Neural crest cell (in vitro differentiated cells): ENCODE measurements around the gene SF3B4. TPM values are rescaled to one million over a fixed set of nuclear protein-coding genes. Genes with fewer than 3 reads are reported as not detected.
A peak's percentile ranks its signal among the peaks of the same experiment; 100 is the strongest.

ENCODE experiments used
- DNase-seq: peaks from one replicate; pipeline ENCODE4 v3.0.0; 2021; ENCODE audit warnings: low read depth, mixed read lengths, low spot score
- H3K27ac Mint-ChIP-seq: one replicate; pipeline ENCODE4 v1.8.0; 2021; ENCODE audit warnings: mild to moderate bottlenecking, mixed read lengths; ENCODE audit not compliant: unreplicated experiment
- H3K27me3 Mint-ChIP-seq: 2 replicates; pipeline ENCODE4 v1.8.0; 2021; ENCODE audit warnings: low read depth, mild to moderate bottlenecking, mixed read lengths
- H3K36me3 Mint-ChIP-seq: 2 replicates; pipeline ENCODE4 v1.8.0; 2021; ENCODE audit warnings: low read depth, mild to moderate bottlenecking, mixed read lengths
- H3K4me1 Mint-ChIP-seq: 2 replicates; pipeline ENCODE4 v1.8.0; 2021; ENCODE audit warnings: mixed read lengths
- H3K4me3 Mint-ChIP-seq: one replicate; pipeline ENCODE4 v1.8.0; 2021; ENCODE audit warnings: mild to moderate bottlenecking, mixed read lengths
- H3K9me3 Mint-ChIP-seq: 2 replicates; pipeline ENCODE4 v1.8.0; 2021; ENCODE audit warnings: mixed read lengths
- CTCF ChIP-seq: fragments of 200-600 bp; sonication (generic); conservative IDR thresholded peaks from 2 replicates; pipeline ENCODE4 v1.5.0; 2021; ENCODE audit warnings: antibody characterized with exemption, mild to moderate bottlenecking
- total RNA-seq: library from RNA; stranded (reverse); gene quantifications from 2 replicates; pipeline ENCODE4 v1.2.1, GENCODE V29; 2021

The SF3B4 gene
- total RNA-seq, 1 donor from 2014 or later = 90.9 TPM

- no peak for DNase-seq
- no peak overlapping the region for H3K27ac Mint-ChIP-seq
- H3K36me3 Mint-ChIP-seq = no peaks in the 10 kb centered on the region
- no peaks in the 10 kb centered on the region for H3K4me1 Mint-ChIP-seq
- TF ChIP-seq CTCF = no peak
- no peaks in the 10 kb centered on the region for H3K9me3 Mint-ChIP-seq
- no peaks in the 10 kb centered on the region for H3K27me3 Mint-ChIP-seq
- no peak overlapping the region for H3K4me3 Mint-ChIP-seq
These were observed 43.9 kb downstream of the SF3B4 start for GRCh38 chr1:149883598-149884247.

- no peaks in the 10 kb centered on the region for H3K36me3 Mint-ChIP-seq
- H3K27ac Mint-ChIP-seq = no peak overlapping the region
- H3K4me1 Mint-ChIP-seq = no peaks in the 10 kb centered on the region
- H3K4me3 Mint-ChIP-seq = peak overlapping the region; percentile 41
- TF ChIP-seq CTCF = no peak
- H3K9me3 Mint-ChIP-seq = no peaks in the 10 kb centered on the region
- H3K27me3 Mint-ChIP-seq = no peaks in the 10 kb centered on the region
- DNase-seq = no peak
These were observed 45.7 kb downstream of the SF3B4 start for GRCh38 chr1:149881876-149882275.

- Mint-ChIP-seq H3K36me3 (no peaks in the 10 kb centered on the region), H3K4me3 (no peak overlapping the region), H3K9me3 (no peaks in the 10 kb centered on the region), H3K27ac (no peak overlapping the region), H3K4me1 (no peaks in the 10 kb centered on the region), H3K27me3 (no peaks in the 10 kb centered on the region)
- DNase-seq = no peak
- TF ChIP-seq CTCF = no peak
These were observed 48.0 kb downstream of the SF3B4 start for GRCh38 chr1:149879556-149879955.

- Mint-ChIP-seq H3K4me3 (no peak overlapping the region), H3K27ac (no peak overlapping the region), H3K4me1 (no peaks in the 10 kb centered on the region), H3K9me3 (no peaks in the 10 kb centered on the region), H3K36me3 (no peaks in the 10 kb centered on the region), H3K27me3 (no peaks in the 10 kb centered on the region)
- no peak for DNase-seq
- TF ChIP-seq CTCF = no peak
These were observed 50.2 kb downstream of the SF3B4 start for GRCh38 chr1:149877211-149877946.

Other genes with a start within 250 kb of the SF3B4 start
- gene FCGR1A, start 145.1 kb downstream of the SF3B4 start, total RNA-seq = not detected in 2 replicates
- 10.1 TPM in 2 replicates for gene BOLA1, start 28.2 kb downstream of the SF3B4 start, total RNA-seq
- 48.4 and 49.5 TPM in 2 replicates for gene SV2A, start 10.0 kb downstream of the SF3B4 start, total RNA-seq
- gene MTMR11, start 9.1 kb upstream of the SF3B4 start, total RNA-seq = 4.5 and 6.3 TPM in 2 replicates
- 27.7 and 28.3 TPM in 2 replicates for gene OTUD7B, start 82.9 kb upstream of the SF3B4 start, total RNA-seq
- 48.8 and 53.1 TPM in 2 replicates for gene VPS45, start 140.0 kb upstream of the SF3B4 start, total RNA-seq
- 106 and 113 TPM in 2 replicates for gene PLEKHO1, start 222.1 kb upstream of the SF3B4 start, total RNA-seq